Measurements from ENCODE around the gene BCAN. TPM values are rescaled to one million over a fixed set of nuclear protein-coding genes. Genes with fewer than 3 reads are reported as not detected.

The BCAN gene
- total RNA-seq, 6 experiments from 2014 or later: not detected

- Mint-ChIP-seq H3K9me3 (no peaks in the 10 kb centered on the region), H3K27ac (peak overlapping the region; percentile 80), H3K4me3 (no peak overlapping the region), H3K27me3 (ENCODE audit: insufficient read depth) (peaks cover 1% of the 10 kb centered on the region), H3K4me1 (ENCODE audit: low read depth) (peaks cover 63% of the 10 kb centered on the region), H3K36me3 (ENCODE audit: low read depth) (peaks cover 13% of the 10 kb centered on the region)
- DNase-seq: no peak
- TF ChIP-seq CTCF (IDR thresholded peaks at IDR 0.05): no peak
Measured at GRCh38 chr1:156667968-156668709, 26.2 kb downstream of the BCAN start.

- TF ChIP-seq CTCF (IDR thresholded peaks at IDR 0.05): no peak
- no peak overlapping the region for H3K4me3 Mint-ChIP-seq
- H3K27ac Mint-ChIP-seq: no peak overlapping the region
- peaks cover 63% of the 10 kb centered on the region for H3K4me1 Mint-ChIP-seq (ENCODE audit: low read depth)
- DNase-seq: no peak
- H3K9me3 Mint-ChIP-seq: no peaks in the 10 kb centered on the region
- peaks cover 19% of the 10 kb centered on the region for H3K36me3 Mint-ChIP-seq (ENCODE audit: low read depth)
- peaks cover 1% of the 10 kb centered on the region for H3K27me3 Mint-ChIP-seq (ENCODE audit: insufficient read depth)
Measured at GRCh38 chr1:156668801-156669637, 27.1 kb downstream of the BCAN start.

- TF ChIP-seq CTCF (IDR thresholded peaks at IDR 0.05): no peak
- no peak for DNase-seq
- no peaks in the 10 kb centered on the region for H3K9me3 Mint-ChIP-seq
- peaks cover 1% of the 10 kb centered on the region for H3K27me3 Mint-ChIP-seq (ENCODE audit: insufficient read depth)
- no peak overlapping the region for H3K4me3 Mint-ChIP-seq
- no peak overlapping the region for H3K27ac Mint-ChIP-seq
- peaks cover 63% of the 10 kb centered on the region for H3K4me1 Mint-ChIP-seq (ENCODE audit: low read depth)
- H3K36me3 Mint-ChIP-seq (ENCODE audit: low read depth): peaks cover 19% of the 10 kb centered on the region
Measured at GRCh38 chr1:156669794-156670193, 27.9 kb downstream of the BCAN start.

GRCh38 chr1:156670359-156670758 is 28.4 kb downstream of the BCAN start:
- Mint-ChIP-seq H3K27me3 (ENCODE audit: insufficient read depth) (peaks cover 1% of the 10 kb centered on the region), H3K4me1 (ENCODE audit: low read depth) (peaks cover 63% of the 10 kb centered on the region), H3K36me3 (ENCODE audit: low read depth) (peaks cover 25% of the 10 kb centered on the region), H3K4me3 (no peak overlapping the region), H3K27ac (no peak overlapping the region), H3K9me3 (no peaks in the 10 kb centered on the region)
- no peak for DNase-seq
- TF ChIP-seq CTCF (IDR thresholded peaks at IDR 0.05): no peak

- no peak for DNase-seq
- Mint-ChIP-seq H3K27ac (peak overlapping the region; percentile 14; the same call in 1 of the 2 replicates), H3K36me3 (ENCODE audit: low read depth) (peaks cover 26% of the 10 kb centered on the region), H3K9me3 (no peaks in the 10 kb centered on the region), H3K4me3 (no peak overlapping the region), H3K27me3 (ENCODE audit: insufficient read depth) (peaks cover 1% of the 10 kb centered on the region), H3K4me1 (ENCODE audit: low read depth) (peaks cover 63% of the 10 kb centered on the region)
- no peak for TF ChIP-seq CTCF (IDR thresholded peaks at IDR 0.05)
Measured at GRCh38 chr1:156670791-156671190, 28.9 kb downstream of the BCAN start.
